GM21529 (cell line): ENCODE results near the gene FCF1.
A peak's percentile ranks its signal among the peaks of the same experiment; 100 is the strongest.

Experiments used
- ATAC-seq: cut with Tn5 transposase; IDR thresholded peaks from one replicate; pipeline ENCODE4 v1.9.1; 2021; ENCODE audit not compliant: unreplicated experiment

FCF1 gene, protein sequence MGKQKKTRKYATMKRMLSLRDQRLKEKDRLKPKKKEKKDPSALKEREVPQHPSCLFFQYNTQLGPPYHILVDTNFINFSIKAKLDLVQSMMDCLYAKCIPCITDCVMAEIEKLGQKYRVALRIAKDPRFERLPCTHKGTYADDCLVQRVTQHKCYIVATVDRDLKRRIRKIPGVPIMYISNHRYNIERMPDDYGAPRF

DNA sequence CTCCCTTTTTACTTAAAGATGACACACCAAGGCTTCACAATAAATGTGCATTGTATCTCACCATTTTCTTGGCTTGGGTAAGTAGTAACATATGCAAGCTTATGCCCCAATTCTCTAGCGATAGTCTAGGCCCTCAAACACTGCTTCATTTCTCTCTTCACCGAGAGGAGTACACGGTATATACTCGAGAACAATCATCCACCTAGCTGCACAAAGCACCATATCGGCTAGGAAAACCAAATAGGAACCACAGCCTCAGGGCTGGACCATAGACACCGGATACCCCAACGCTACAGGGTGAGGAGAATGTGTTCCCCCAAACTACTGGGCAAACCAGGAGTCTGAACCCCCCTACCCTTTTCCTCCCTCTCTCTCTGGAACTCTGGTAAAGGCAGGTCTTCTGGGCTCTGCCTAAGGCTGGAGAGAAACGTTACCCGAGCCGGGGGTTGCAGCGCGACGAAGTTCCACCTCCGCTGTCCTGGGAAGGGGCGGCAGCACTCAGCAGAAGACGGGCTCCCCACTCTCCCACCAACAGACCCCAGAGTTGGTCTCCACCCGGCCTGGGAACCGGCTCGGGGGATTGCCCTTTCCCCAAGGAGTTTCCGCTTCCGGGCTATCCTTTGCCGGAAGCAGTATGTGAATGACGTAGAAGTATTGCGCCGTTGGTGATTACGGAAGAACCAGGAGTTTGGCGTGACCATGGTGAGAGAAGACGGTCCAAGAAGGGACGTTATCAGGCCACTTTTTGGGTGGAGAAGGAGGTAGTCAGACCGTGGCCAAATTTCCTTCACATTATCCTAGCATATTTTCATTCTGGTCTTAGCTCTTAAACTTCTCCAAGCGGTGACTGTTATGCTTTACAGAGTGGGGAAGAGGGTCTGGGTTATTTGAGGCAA is at the start of gene FCF1, which contains the start of gene AREL1:
Gene FCF1, plus strand, starts transcription at position 646 of the 896 bp plus-strand sequence. Its CDS starts 54 bp downstream, at position 700.
Gene AREL1, minus strand, starts transcription at position 582 of the 896 bp plus-strand sequence. CDS start 27,465 bp downstream, outside the sequence.
- peak; percentile 98 for ATAC-seq

DNA sequence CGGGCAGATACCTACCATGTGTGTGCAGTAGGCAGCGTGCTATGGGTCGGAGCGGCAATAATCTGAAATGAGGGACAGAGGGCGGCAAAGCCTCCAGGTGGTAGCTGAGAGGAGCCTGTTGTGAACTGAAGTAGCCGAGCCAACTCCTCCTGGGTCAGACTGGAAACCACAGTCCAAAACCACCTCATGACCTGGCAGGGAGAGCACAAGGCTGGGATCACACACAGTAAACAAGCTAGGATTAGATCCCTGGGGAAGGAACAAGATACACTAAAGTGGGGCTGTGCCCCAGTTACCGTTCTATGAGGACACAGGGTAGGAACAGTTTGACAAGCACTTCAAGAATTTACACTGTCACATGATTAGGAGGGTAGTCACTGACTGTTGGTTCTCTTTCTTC is 49.1 kb upstream of the FCF1 start:
- no peak for ATAC-seq

DNA sequence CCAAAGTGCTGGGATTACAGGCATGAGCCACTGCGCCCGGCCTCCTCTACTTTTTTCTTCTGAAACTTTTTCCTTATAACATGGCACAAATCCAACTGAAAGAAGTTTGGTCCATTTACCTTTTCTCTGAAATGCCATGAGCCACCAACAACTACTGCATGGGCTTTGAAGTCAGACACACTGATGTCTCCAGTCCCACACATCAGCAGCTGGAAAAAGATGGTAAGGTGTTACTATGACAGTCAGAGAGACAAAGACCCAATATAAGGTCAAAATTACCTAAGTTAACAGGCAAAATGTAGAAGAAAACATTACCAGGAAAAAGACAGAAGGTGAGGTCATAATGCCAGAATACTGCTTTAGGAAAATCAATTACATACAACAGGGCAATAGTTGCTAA is 48.2 kb upstream of the FCF1 start:
- no peak for ATAC-seq

DNA sequence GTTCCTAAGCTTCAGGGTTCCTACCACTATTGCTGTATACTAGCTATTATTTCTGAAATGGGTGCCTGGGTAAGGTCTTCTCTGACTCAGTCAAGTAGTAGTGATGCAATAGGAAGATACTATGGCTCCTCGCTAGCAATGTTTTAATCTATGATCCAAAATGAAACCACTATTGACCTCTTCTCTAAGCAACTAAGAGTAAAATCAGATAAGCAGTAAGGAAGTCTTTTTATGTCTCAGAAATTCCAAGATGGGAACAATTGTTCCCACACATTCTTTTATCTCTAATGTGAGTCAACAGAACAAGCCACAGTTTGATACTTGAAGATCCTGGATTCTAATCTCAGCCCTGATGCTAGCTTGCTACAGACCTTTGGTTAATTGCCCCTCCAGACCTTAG is 45.2 kb upstream of the FCF1 start:
- no peak for ATAC-seq

DNA sequence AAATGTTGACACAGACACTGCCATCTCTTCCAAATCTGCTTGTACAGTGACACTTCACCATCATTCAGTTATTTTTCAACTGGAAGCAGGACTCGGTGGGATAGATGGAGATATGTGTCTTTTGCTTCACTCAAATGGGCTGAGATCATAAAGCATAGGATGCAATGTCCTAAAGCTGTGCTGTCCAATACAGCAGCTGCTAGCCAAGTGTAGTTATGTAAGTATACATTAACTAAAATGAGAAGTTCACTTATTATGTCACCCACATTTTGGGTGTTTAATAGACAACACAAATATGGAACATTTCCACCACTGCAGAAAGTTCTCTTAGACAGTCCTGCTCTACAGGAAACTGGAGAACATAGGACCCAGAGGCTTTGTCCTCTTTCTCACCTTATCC is 43.7 kb upstream of the FCF1 start:
- ATAC-seq, result no peak

DNA sequence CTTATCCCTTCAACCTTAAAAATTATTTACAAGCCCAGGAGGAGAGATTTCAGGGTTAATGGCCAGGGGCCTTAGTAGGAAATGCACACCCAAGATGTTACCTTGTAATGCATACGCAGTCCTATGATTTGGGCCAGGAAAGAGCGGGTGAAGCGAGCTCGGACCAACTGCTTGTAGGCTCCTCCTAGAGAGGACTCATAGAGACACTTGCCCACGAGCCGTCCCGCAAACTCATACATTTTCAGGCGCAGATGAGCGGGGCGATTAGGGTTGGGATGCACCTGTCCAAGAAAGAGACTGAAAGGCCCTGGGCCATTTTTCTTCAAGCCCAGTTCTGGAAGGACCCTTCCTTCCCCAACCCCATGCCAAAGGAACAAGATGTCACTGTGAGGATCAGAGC is 43.1 kb upstream of the FCF1 start:
- ATAC-seq, result no peak

DNA sequence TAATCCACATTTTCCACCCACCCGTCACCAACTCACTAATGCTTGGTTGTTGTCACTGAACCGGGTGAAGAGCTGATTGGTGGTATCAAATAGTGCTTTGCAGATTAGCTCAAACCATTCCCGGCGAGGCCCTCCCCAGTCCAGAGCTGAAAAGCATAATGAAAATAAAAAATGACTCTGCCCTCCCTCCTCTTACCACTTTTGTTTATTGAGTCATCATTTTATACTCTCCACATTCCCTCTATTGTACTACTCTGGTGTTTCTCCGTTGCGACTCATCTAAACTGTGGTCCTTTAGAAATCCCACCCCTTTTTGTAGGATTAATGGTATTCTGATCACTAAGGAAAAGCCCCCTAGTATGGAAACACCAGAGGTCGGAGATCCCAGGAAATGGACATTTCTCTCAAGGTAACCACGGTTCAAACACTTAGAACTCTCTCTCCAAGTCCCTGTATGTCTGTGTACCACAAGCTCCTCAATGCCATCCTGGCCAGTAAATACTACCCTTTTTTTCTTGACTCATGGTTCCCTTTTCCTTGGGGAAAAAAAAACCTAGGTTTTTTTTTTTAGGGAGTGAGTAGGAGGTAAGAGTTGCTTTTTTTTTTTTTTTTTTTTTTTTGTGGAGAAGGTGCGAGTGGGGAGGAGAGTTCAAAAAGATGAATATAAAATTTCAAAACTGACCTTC is 42.1 kb upstream of the FCF1 start:
- no peak for ATAC-seq

DNA sequence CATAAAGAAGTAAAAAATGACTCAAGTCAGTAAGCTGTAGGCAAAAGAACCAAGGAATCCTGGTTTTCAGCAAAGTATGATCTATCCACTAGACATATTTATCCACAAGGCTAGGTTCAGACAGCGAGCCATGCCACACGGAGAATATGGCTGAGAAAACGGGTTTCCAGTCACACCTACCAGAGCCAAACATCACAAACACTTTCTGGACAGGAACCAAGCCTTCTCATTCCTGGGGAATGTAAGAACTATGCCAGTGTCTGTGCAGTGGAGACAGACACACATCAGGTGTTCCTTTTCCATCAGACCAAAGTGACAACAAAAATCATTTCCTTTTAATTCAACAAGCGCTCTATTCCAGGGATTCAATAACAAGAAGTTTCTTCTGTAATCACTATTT is 41.2 kb upstream of the FCF1 start:
- no peak for ATAC-seq

DNA sequence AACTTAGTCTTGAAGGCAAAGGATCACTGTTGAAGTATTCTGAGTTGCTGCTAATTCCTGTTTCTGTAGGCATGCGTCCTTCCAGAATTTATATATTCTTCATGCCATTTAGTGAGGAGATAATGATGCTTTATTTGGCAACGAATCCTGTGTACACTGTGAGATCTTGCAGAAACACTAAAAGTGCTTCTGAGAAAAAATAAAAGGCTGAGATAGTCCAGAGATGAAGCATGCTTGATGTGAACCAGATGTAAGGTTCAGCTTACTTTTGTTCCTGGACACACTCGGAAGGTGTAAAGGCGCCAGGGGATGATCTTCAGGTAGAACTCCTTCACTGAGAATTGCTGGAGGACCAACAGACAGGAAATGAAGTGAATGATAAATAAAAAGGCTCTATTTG is 39.2 kb upstream of the FCF1 start:
- no peak for ATAC-seq

DNA sequence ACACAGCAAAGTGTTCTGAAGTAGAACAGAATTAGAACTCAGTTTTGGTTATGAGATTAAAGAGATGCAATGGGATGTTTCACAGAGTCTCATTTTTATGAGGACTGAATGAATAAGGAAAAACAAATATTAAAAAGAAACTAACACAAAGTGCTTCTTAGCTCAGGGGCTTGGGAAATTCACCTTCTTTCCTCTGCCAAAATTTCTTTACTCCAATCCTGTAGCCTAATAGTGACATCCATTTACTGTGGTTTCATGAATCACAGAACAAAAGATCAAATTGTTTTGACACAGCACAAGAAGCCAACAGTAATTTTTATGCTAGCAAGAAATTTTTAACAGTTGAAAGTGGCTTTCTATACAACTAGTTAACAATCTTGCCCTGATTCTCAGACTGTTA is 37.7 kb upstream of the FCF1 start:
- no peak for ATAC-seq

DNA sequence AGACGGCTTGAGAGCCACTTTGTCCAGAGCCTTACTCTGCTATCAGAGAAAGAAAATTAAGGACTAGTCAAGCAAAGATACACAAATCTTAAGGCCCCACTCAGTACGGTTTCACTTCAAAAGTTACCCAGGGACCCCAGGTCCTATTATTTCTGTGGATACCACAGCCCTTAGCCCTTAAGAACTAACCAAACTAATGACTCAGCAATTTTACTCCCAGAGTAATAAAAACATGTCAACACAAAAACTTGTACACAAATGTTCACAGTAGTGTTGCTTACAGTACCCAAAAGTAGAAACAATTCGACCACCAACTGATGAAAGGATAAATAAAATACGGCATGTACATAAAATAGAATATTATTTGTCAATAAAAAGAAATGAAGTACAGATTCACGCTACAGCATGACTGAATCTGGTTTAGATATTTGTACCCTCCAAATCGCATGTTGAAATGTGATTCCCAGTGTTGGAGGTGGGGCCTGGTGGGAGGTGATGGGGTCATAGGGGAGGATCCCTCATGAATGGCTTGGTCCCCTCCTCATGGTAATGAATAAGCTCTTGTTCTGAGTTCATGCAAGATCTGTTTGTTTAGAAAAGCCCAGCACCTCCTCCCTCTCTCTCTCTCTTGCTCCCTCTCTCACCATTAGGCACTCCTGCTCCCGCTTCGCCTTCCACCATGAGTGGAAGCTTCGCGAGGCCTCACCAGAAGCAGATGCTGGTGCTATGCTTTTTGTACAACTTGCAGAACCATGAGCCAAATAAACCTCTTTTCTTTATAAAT is 30.6 kb upstream of the FCF1 start:
- ATAC-seq, result no peak

DNA sequence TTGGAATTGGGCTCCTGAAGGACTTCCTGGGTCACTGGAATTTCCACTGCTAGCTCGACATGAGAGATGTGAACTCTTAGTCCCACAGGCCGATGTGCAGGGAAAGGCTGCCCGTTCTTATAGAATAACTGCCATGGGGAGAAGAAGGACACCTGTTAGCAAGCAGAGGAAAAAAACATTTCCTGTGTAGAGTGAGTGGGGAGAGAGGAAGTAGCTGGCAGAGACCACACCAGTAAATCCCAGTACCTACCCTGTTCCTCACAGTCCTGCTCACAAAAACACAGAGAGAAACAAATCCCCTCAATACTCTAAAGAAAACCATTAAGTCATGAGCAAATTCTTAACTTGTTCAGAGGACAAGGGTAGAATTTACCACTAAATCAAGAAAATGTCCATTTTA is 29.5 kb upstream of the FCF1 start:
- no peak for ATAC-seq

DNA sequence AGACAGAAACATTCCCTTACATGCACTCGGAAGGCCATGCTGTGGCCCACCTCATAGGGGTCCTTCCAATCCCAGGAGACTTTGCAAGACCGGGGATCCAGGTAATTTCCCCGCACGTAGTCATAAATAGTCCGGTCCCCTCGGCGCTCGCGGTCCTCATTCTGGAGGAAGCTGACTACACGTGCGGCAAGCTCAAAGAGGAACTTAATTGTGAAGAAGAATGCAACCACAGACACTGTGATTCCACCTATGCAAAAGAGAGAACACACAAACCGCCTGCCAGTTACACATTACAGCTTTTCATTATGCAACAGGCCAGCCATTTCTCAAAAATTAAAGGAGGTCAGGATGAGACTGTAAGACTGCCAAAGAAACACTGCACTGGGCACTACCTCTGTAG is 28.5 kb upstream of the FCF1 start:
- ATAC-seq, result peak; percentile 42

DNA sequence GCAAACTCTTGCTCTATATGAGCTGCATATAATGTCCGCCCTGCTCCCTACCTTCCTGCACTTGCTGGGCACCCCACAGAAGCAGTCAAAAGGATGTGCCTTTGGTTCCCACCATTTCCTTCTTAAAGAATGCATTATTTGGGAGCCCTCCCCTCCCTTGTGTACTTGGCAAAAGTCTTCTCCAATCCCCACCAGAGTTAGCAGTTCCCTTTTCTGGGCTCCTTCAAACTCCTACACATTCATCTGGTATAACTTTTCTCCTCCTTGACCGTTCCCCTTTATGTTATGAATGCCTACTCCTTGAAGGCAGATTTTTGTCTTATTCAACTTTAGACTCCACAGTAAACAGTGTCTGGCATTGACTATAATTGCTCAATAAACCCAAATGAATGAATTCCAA is 27.9 kb upstream of the FCF1 start:
- ATAC-seq, result no peak

DNA sequence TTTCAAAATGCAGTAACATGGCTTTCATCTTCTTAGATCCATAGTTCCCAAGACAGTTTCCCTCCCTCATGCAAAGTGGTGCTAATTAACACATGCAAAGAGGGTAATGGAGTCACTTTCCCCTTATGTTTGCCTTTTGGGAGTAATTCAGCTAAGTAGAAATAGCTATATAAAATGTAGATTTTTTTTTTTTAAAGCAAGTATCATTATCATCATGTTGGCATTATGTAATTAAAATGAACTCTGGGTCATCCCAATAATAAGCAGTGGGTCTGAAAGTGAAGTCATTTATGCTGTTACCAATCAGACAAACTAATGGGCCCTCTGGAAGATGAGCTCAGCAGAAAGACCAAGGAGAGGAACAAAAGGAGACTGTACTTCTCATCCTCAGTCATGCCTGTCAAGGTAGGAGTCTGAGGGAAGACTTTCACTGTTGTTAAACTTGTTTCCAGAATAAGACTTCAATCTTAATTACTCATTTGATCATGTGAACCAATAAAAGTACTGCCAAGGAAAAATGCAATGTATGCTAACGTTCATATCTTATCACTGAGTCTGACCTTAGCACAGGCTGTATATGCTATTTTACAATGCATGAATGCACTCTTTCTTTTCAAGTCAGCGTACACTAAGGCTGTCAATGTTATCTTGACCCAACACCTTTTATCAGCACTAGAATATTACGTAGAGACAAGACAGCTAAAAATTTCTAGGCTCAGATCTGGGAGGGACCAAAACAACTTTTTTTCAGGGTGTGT is 26.8 kb upstream of the FCF1 start:
- ATAC-seq, result no peak

DNA sequence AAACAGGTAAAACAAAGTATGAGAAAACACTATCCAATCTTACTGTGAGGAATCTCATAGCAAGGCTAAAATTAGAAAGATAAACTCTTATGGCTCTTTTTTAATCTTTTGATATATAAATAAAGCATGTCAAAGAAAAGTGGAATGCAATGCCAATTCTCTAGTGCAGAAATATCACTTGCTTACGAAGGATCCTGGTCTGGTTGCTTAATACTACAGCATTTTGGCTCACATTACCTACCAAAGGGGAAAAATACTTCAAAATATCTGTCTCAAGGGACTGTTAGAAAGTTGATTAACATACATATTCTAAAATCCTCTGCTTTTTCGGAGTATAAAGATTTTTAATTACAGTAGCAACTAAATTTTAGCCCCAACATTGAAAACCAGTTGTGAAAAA is 21.5 kb upstream of the FCF1 start:
- ATAC-seq, result no peak

DNA sequence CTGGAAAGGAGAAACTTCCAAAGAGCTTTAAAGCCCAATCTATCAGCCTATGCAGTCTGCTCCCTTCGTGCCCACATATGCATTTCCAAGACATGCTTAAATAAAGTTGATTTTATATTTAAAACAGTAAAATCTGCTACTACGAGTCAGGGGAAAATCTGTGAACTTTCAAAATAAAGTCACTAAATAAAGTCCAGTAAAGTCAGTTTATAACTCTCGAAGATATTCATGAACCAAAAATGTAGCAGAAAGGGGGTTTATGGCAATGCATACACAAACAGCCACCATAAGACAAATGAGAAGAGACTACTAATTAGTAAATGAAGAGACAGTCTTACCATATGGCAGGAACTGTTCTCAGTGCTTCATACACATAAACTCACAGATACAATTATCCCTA is 19.8 kb upstream of the FCF1 start:
- no peak for ATAC-seq

DNA sequence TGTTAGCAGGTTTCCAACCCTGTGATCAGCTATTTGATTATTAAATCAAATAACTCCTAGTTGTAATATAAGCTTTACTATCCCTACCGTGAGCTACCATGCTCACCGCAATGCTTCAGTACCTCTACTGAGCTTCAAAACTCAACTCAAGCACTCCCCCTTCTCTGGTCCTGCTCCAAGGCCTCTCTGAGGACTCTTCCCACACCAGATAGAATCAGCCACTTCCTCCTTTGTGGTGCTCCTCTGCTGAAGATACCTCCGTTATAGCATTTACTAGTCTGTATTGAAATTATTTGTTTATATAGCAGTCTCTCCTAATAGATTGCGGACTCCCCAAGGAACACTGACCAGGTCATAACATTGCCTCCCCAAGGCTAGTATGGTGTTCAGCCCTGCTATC is 17.5 kb upstream of the FCF1 start:
- no peak for ATAC-seq

DNA sequence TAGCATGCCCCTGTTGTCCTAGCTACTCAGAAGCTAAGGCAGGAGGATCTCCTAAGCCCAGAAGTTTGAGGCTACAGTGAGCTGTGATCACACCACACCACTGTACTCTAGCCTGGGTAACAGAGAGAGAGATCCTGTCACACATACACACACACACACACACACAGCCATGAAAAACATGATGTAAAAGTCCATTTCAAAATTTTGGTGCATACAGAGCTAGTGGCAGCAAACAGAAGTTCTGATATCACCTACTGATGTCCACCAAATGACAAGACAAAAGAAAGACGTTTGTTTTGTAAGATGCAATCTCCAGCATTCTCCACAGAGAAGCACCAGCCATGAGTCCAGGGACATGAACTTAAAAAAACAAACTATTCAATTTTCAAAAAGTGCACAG is 15.9 kb upstream of the FCF1 start:
- ATAC-seq, result no peak

DNA sequence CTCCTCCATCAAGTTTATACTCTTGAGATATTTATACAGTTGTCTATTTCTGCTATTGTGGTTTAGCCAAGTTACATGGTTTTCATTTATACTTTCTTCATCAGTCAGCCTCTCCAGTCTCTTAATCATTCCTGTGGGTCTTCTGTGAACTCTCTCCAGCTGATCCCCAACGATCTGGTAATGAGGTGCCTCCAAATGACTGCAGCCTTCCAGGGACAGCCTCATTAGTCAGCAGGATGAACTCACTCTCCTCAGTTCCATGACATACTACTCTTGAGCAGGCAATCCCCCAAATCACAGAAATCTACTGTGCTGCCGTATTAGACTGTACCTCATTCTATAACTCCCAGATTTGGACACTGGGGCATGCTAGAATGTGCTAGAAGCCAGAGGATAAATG is 15.4 kb upstream of the FCF1 start:
- ATAC-seq, result no peak
